Stimulated activated naive B cell treated with anti-CD40 and anti-IgM and Interleukin-4, amounts not matched to agents 10 μg/mL and 1 μg/mL and 100 μg/mL, for 72 hours (primary cell): ENCODE measurements around the gene NCOA7.
"Not testable (repeated sequence)": the region's sequence is repeated elsewhere in the genome, so short reads cannot be mapped to it uniquely, and the experiment has no call there.

Experiments used
- ATAC-seq, 2 donors: fragments of 150-1000 bp; cut with Tn5 transposase; replicated peaks; 2 replicates each; pipeline ENCODE4 v1.10.0; 2021; ENCODE audit warnings: moderate library complexity in 1 of 2
- DNase-seq: peaks from one replicate; pipeline ENCODE4 v3.0.0; 2021
- H3K27ac Mint-ChIP-seq: one replicate; pipeline ENCODE4 v1.8.0; 2022; ENCODE audit warnings: mild to moderate bottlenecking, mixed read lengths
- H3K27me3 Mint-ChIP-seq, 2 donors: one replicate each; pipeline ENCODE4 v1.8.0; 2022; ENCODE audit warnings: mixed read lengths in 2 of 2
- H3K36me3 Mint-ChIP-seq, 2 donors: one replicate each; pipeline ENCODE4 v1.8.0; 2022; ENCODE audit warnings: mixed read lengths in 2 of 2, mild to moderate bottlenecking in 1 of 2
- H3K4me1 Mint-ChIP-seq, 2 donors: one replicate each; pipeline ENCODE4 v1.8.0; 2022; ENCODE audit warnings: mixed read lengths in 2 of 2, mild to moderate bottlenecking in 1 of 2
- H3K4me3 Mint-ChIP-seq, 2 donors: one replicate each; pipeline ENCODE4 v1.8.0; 2022; ENCODE audit warnings: mild to moderate bottlenecking in 2 of 2, mixed read lengths in 2 of 2, moderate library complexity in 1 of 2
- H3K9me3 Mint-ChIP-seq, 2 donors: one replicate each; pipeline ENCODE4 v1.8.0; 2022; ENCODE audit warnings: mixed read lengths in 2 of 2, mild to moderate bottlenecking in 1 of 2

NCOA7 gene

DNA sequence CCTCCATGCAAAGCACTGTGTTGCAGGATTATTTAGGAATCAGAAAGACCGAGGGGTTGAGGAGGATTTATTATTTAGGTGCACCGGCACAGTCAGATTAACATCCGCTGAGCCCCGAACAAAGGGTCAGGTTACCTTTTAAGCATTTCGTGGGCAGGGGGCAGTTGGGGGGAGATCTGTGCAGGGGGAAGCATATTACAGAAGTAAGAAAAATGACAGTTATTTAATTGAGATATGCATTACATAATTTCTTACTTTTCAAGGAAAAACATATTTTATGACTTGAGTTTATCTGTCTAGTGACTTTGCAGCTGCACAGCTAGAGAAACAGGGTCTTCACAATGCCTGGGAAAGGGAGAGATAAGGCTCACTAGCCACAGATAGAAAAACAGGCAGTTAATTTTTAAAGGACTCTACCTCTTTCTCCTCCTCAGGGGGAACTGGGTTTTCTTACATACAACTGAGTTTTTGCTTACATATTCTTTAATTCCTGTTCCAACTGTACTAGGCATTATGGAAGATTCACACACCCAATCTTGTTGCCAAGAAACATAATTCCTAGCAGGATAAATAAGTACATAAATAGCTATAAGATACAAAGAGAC is 164.1 kb downstream of the NCOA7 start:
- Mint-ChIP-seq H3K27ac (no peak overlapping the region), H3K36me3 (no peaks in the 10 kb centered on the region), H3K4me3 (no peak overlapping the region), H3K4me1 (peaks cover 0 to 2% of the 10 kb centered on the region in 2 donors), H3K9me3 (no peaks in the 10 kb centered on the region), H3K27me3 (no peaks in the 10 kb centered on the region)
- no peak for DNase-seq
- ATAC-seq: no peak

DNA sequence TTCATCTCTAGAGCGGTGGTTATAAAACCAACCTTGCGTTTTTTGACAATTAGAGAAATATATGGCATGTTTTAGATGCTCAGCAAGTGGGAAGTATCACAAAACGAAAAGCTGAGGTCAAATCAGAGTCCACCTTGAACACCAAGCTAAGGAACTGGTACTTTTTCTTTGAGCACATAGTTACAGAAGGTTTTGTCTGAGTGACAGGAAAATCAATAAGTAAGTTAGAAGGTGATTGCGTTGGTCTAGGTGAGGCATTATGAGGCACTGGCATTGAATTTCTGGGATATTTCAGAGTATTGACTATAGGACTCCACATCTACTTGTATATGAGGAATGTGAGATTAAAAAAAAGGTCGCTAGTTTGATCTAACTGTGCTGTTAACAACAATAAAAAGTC is 165.2 kb downstream of the NCOA7 start:
- Mint-ChIP-seq H3K9me3 (no peaks in the 10 kb centered on the region), H3K36me3 (no peaks in the 10 kb centered on the region), H3K4me3 (peak overlapping the region; percentile 48 to 66), H3K27ac (no peak overlapping the region), H3K4me1 (peaks cover 0 to 2% of the 10 kb centered on the region in 2 donors), H3K27me3 (no peaks in the 10 kb centered on the region)
- ATAC-seq: no peak
- no peak for DNase-seq

DNA sequence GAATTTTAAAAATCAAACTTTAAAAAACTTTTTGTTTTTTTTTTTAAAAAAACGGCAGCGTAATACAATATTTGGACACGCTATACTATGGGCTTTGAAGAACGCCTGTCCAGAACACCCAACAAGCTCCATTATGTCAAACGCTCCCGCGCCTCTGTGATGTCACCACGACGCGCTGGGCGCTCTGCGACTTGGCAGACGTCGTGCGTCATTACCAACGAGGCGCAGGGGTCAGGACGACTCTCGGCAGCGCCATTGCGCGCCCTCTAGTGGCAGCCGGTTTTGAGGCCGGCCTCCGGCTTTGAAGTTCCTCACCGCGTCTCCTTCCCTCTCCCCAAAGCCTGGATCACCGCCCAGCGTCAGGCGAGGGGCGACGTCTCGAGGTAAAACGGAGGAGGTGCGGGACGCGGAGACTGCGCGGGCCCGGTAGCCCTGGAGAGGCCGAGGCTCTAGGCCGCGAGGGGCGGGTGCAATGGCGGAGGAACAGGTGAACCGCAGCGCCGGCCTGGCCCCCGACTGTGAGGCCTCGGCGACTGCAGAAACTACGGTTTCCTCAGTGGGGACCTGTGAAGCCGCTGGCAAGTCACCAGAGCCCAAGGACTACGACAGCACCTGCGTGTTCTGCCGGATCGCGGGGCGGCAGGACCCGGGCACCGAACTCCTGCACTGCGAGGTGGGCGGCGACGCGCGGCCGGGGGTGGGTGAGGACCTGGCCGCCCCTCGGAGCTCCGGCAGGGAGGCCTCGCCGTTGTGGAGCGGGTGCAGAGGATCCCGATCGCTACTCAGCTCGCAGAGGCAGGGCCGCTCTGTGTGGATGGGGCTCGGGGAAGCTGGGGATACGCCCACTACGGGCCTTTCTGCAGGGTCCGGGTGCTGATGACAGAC is 166.0 kb downstream of the NCOA7 start, which contains the start of gene HINT3:
Gene HINT3 (plus strand): TSS at position 265 of the 885 bp plus-strand sequence. CDS start 208 bp downstream, at position 473.
- ATAC-seq: peak; percentile 93 to 94
- Mint-ChIP-seq H3K4me3 (peak within 1 kb of the TSS; percentile 48 to 66), H3K27me3 (no peaks in the 10 kb centered on the region)

DNA sequence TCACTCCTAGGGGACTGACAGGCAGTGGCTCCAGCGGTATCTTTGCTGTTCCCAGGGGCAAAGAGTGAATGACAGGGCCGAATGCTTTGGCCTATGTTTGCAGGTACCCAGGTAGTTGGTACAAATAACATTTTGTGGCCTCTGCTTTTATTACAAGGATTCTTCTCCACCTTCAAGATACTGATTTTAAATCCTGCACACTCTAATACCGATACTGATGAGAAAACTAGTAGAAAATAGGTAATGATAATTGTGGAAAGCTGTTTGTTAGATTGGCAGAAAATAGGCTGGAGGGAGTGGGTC is 166.6 kb downstream of the NCOA7 start:
- Mint-ChIP-seq H3K36me3 (no peaks in the 10 kb centered on the region), H3K4me1 (peaks cover 0 to 6% of the 10 kb centered on the region in 2 donors), H3K27ac (no peak overlapping the region), H3K4me3 (no peak overlapping the region), H3K9me3 (no peaks in the 10 kb centered on the region), H3K27me3 (no peaks in the 10 kb centered on the region)
- ATAC-seq: no peak
- no peak for DNase-seq

More for the DNA sequence above, 166.0 kb downstream of the NCOA7 start, which contains the start of gene HINT3:
- Mint-ChIP-seq H3K9me3 (no peaks in the 10 kb centered on the region), H3K36me3 (no peaks in the 10 kb centered on the region), H3K27ac (no peak within 1 kb of the TSS), H3K4me1 (peaks cover 0 to 5% of the 10 kb centered on the region in 2 donors)
- DNase-seq: peak; percentile 95

DNA sequence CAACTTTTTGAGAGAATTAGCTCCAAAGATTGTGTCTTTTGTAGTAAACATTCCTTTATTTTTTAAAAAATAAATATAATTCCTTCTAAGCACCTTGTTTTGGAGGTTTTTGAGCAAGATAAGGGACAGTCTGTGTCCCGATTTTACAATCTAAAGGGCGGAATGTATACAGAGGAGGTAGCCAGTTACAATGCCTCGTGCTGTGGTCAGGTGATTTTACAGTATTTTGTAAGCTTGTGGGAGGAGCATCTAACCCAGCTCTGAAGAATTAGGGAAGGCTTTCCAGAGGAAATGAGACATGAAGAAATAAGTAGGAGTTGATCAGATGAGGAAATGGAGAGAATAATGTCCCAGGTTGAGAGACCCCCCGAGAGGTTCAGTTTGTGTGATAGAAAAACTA is 167.1 kb downstream of the NCOA7 start:
- H3K36me3 Mint-ChIP-seq: no peaks in the 10 kb centered on the region
- no peaks in the 10 kb centered on the region for H3K27me3 Mint-ChIP-seq
- no peak overlapping the region for H3K27ac Mint-ChIP-seq
- H3K4me1 Mint-ChIP-seq: peaks cover under 1 to 7% of the 10 kb centered on the region in 2 donors
- ATAC-seq (no peak), DNase-seq (no peak)
- H3K9me3 Mint-ChIP-seq: no peaks in the 10 kb centered on the region
- H3K4me3 Mint-ChIP-seq: no peak overlapping the region

DNA sequence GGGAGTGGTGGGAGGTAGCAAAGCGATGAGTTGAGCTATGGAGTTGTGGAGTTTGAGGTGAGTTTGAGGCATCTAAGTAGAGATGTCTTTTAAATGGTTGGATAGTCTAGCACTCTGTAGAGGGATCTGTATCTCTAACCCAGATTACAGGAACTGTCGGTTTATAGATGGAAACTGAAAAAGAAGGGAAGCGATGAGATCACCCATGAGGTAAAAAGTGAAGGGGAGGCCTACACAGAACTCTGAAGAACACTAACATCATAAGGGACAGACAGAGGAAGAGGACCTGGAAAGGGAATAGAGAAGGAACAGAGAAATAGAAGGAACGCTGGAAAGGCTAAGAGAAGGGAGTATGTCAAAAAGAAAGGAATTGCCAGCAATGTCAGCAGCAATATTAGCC is 168.3 kb downstream of the NCOA7 start:
- Mint-ChIP-seq H3K27ac (no peak overlapping the region), H3K9me3 (no peaks in the 10 kb centered on the region), H3K36me3 (no peaks in the 10 kb centered on the region), H3K4me1 (peaks cover 12 to 14% of the 10 kb centered on the region in 2 donors), H3K27me3 (no peaks in the 10 kb centered on the region), H3K4me3 (no peak overlapping the region)
- DNase-seq (no peak), ATAC-seq (no peak)

DNA sequence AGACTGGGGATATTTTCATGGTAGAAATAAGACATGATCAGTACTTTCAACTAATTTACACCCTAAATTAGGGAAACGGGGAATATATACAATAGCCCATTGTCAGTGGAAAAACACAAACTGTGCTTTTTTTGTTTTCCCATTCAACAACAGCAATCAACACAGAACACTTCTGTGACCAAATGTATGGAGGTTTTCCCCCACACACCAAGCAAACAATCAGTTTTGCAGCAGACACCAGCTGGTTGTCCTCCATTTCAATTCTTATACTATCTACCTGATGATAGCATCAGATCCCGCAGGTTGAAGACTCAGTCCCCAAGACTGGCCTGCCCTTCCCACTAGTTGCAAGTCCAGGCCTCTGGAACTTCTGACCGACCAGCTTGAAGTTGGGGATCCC is 170.4 kb downstream of the NCOA7 start:
- ATAC-seq (no peak), DNase-seq (no peak)
- peaks cover 14 to 17% of the 10 kb centered on the region in 2 donors for H3K4me1 Mint-ChIP-seq
- H3K9me3 Mint-ChIP-seq: no peaks in the 10 kb centered on the region
- H3K27me3 Mint-ChIP-seq: no peaks in the 10 kb centered on the region
- no peak overlapping the region for H3K27ac Mint-ChIP-seq
- no peak overlapping the region for H3K4me3 Mint-ChIP-seq
- no peaks in the 10 kb centered on the region for H3K36me3 Mint-ChIP-seq

DNA sequence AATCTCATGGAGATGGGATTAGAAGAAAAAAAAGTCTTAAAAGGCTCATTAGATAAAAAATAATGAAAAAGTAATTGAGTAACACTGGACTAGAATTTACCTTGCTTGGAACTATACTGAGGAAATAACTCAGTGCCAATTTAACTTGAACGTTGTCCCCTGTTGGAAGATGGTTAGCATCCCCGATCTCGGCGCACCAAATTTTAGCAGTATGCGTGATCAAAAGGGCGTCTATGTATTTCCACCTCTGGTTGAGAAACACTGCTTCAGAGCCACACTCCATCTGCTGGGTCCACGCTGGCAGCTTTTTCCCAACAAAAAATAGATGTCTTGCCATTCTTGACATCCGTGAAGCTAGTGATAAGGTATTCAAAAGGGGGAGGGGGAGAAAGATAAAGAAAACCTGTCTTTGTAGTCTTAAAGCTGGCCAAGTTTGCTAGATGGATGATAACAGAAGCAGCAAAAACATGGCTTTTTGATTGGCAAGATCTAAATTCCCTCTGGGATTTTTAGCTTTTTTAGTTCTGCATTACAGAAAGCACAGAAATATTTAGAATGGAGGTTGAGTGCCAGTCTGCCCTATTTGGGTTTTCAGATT is 172.2 kb downstream of the NCOA7 start:
- H3K36me3 Mint-ChIP-seq: peaks cover 6 to 10% of the 10 kb centered on the region in 2 donors
- DNase-seq (no peak), ATAC-seq (no peak)
- peaks cover 15 to 20% of the 10 kb centered on the region in 2 donors for H3K4me1 Mint-ChIP-seq
- H3K4me3 Mint-ChIP-seq: no peak overlapping the region
- H3K27ac Mint-ChIP-seq: no peak overlapping the region
- H3K27me3 Mint-ChIP-seq: no peaks in the 10 kb centered on the region
- H3K9me3 Mint-ChIP-seq: no peaks in the 10 kb centered on the region

DNA sequence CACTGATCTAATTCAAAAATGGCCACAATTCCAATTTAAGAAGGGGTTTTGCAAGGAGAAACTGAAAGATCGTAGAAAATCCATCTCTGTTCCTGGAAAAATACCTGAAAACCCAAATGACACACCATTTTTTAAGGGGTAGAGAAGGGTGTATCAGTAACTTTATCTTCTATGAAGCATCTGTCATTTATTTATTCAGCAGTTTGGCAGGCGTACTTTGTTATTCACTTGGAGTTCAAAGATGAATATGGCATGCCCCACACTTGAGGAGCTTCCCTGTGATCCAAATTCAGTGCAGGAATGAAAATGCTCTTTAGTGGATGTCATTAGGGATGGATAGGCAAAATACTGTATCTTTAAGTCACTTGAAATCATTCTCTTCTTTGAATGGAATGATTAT is 173.1 kb downstream of the NCOA7 start:
- H3K4me3 Mint-ChIP-seq: no peak overlapping the region
- ATAC-seq (no peak), DNase-seq (no peak)
- peaks cover 20 to 28% of the 10 kb centered on the region in 2 donors for H3K4me1 Mint-ChIP-seq
- peak overlapping the region; percentile 63 for H3K27ac Mint-ChIP-seq
- H3K9me3 Mint-ChIP-seq: no peaks in the 10 kb centered on the region
- H3K36me3 Mint-ChIP-seq: peaks cover 11 to 18% of the 10 kb centered on the region in 2 donors
- H3K27me3 Mint-ChIP-seq: no peaks in the 10 kb centered on the region

DNA sequence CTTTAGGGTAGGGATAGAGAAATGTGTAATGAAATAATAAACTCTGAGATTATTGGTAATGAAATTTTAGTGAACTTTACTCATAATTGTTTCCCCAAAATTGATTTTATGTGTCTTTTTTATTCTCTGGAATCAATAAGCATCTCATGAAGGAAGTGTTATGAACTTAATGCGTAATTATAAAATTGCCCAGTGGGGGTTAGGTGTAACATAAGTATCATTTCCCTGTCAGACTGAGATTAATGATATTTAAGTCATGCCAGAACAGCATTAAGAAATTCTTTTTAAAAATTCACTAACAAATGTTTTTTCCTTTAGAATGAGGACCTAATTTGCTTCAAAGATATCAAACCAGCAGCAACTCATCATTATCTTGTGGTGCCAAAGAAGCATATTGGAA is 175.8 kb downstream of the NCOA7 start:
- DNase-seq: no peak
- peaks cover 29 to 39% of the 10 kb centered on the region in 2 donors for H3K4me1 Mint-ChIP-seq
- H3K27ac Mint-ChIP-seq: no peak overlapping the region
- peaks cover 20 to 28% of the 10 kb centered on the region in 2 donors for H3K36me3 Mint-ChIP-seq
- no peaks in the 10 kb centered on the region for H3K27me3 Mint-ChIP-seq
- no peak for ATAC-seq
- H3K4me3 Mint-ChIP-seq: no peak overlapping the region
- H3K9me3 Mint-ChIP-seq: no peaks in the 10 kb centered on the region

DNA sequence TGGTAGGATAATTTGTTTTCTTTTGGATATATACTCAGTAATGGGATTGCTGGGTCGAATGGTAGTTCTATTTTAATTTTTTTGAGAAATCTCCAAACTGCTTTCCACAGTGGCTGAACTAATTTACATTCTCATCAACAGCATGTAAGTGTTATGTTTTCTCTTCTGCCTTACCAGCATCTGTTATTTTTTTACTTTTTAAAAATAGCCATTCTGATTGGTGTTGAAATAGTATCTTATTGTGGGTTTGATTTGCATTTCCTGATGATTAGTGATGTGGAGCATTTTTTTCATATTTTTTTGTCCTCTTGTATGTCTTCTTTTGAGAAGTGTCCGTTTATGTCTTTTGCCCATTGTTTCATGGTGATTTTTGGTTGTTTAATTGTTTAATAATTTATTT is 177.7 kb downstream of the NCOA7 start:
- Mint-ChIP-seq H3K27ac (no peak overlapping the region), H3K4me1 (peaks cover 20 to 31% of the 10 kb centered on the region in 2 donors), H3K36me3 (peaks cover 22 to 28% of the 10 kb centered on the region in 2 donors), H3K9me3 (no peaks in the 10 kb centered on the region), H3K4me3 (no peak overlapping the region), H3K27me3 (no peaks in the 10 kb centered on the region)
- DNase-seq: no peak
- ATAC-seq: no peak

DNA sequence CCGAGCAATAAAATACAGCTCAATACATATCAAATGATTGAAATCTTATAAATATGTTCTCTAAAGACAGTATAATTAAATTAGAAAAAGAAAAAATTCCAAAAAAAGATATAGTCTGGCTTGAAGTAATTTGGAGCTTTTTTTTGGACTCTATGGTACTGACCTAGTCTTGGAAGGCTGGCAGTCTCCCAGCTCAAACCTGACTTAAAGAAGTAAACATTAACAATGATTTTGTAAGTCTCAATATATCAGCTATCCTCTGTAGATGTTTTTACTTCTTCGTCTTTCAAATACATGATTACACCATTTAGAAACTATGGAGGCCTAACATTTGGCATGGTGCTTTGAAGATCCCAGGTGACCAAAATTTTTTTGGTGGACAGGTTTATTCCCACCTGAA is 180.0 kb downstream of the NCOA7 start:
- Mint-ChIP-seq H3K27ac (no peak overlapping the region), H3K9me3 (no peaks in the 10 kb centered on the region), H3K36me3 (peaks cover 22 to 28% of the 10 kb centered on the region in 2 donors), H3K27me3 (no peaks in the 10 kb centered on the region), H3K4me3 (no peak overlapping the region), H3K4me1 (peaks cover 17 to 26% of the 10 kb centered on the region in 2 donors)
- ATAC-seq (no peak), DNase-seq (no peak)

DNA sequence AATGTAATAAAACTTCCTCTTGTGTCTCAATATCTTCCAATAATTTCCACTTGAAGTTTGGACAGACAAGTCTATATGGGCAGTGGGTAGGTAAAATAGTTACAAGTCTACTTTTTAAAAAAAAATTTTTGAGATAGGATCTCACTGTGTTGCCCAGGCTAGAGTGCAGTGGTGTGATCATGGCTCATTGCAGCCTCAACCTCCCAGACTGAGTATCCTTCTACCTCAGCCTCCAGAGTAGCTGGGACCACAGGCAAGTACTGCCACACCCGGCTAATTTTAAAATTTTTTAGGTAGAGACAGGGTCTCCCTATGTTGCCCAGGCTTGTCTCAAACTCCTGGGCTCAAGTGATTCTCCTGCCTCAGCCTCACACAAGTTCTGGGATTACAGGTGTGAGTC is 181.7 kb downstream of the NCOA7 start:
- peaks cover 18 to 27% of the 10 kb centered on the region in 2 donors for H3K36me3 Mint-ChIP-seq

DNA sequence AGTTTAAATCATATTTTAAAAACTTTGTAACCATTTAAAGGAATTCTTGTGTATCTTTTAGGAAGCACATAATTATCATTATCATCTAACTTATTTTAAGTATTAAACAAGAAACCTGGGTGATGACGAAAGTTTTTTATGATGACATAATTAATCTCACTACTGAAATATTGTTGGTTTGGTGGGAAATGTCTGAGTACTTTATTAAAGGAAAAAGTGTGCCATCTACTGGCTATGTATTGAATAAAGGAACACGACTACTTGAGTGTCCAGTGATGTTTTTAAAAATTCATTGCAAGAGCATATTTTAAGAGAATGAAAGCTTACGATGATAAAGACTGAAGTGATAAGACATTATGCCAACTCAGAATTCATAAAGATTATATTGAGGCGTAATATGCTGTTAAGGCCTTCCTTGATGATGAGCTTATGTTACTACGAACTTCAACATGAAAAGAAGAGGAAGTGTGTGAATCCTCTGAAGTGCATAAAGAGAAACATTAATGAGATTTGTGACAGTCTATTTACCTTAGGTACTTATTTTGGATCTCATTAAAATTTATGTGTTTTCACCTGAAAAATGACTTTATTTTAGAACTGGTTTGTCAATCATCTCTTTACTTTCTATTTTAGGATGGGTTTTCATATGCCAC is 183.6 kb downstream of the NCOA7 start:
- Mint-ChIP-seq H3K27ac (no peak overlapping the region), H3K27me3 (no peaks in the 10 kb centered on the region), H3K9me3 (no peaks in the 10 kb centered on the region), H3K4me1 (peaks cover 6 to 11% of the 10 kb centered on the region in 2 donors), H3K4me3 (no peak overlapping the region), H3K36me3 (peaks cover 5 to 13% of the 10 kb centered on the region in 2 donors)
- DNase-seq (no peak), ATAC-seq (peak; percentile 61 to 76)

More for the DNA sequence above, 181.7 kb downstream of the NCOA7 start:
- ATAC-seq, H3K27ac Mint-ChIP-seq, H3K4me3 Mint-ChIP-seq, DNase-seq, H3K27me3 Mint-ChIP-seq, H3K9me3 Mint-ChIP-seq: not testable (repeated sequence)
- H3K4me1 Mint-ChIP-seq: peaks cover 17 to 26% of the 10 kb centered on the region in 2 donors
